Neural progenitor cell (in vitro differentiated cells): ENCODE results near the gene PRM2.

Experiments used
- CTCF ChIP-seq: fragments of 200-600 bp; sonication (generic); IDR thresholded peaks from 2 replicates; pipeline ENCODE4 v1.5.1; 2017; ENCODE audit warnings: antibody characterized with exemption, mild to moderate bottlenecking
- EZH2 ChIP-seq: fragments of 200-600 bp; sonication (generic); IDR thresholded peaks from 2 replicates; pipeline ENCODE4 v1.6.1; 2017; ENCODE audit warnings: antibody characterized with exemption, mild to moderate bottlenecking, moderate library complexity
- EZH2phosphoT487 ChIP-seq: fragments of 200-600 bp; sonication (generic); IDR thresholded peaks from 2 replicates; pipeline ENCODE4 v1.6.1; 2017; ENCODE audit warnings: antibody characterized with exemption

- TF ChIP-seq CTCF = no peak
- TF ChIP-seq EZH2 = no peak
- TF ChIP-seq EZH2phosphoT487 = no peak
These were observed 11.2 kb downstream of the PRM2 start for GRCh38 chr16:11265124-11265523.
